Measurements from ENCODE around the gene TRPC4. TPM values are rescaled to one million over a fixed set of nuclear protein-coding genes. Genes with fewer than 3 reads are reported as not detected.

The TRPC4 gene
- polyA plus RNA-seq, 1 experiment, result 6.2 TPM

GRCh38 chr13:37777676-37778075, 91.9 kb downstream of the TRPC4 start:
- Histone ChIP-seq H3K4me3 (ENCODE audit: low read depth, low read length) (no peak overlapping the region), H3K27me3 (ENCODE audit: control insufficient read depth, insufficient read depth, low read length) (no peaks in the 10 kb centered on the region), H3K36me3 (ENCODE audit: control insufficient read depth, insufficient read depth, low read length) (no peaks in the 10 kb centered on the region)
- ChIA-PET CTCF (no interaction called here), POLR2A (interaction anchor here (0.6 kb wide), 1 partner anchor 160 kb away, joined by 4 read pairs; no protein-coding TSS in a partner anchor)
- TF ChIP-seq, protein P1, sequence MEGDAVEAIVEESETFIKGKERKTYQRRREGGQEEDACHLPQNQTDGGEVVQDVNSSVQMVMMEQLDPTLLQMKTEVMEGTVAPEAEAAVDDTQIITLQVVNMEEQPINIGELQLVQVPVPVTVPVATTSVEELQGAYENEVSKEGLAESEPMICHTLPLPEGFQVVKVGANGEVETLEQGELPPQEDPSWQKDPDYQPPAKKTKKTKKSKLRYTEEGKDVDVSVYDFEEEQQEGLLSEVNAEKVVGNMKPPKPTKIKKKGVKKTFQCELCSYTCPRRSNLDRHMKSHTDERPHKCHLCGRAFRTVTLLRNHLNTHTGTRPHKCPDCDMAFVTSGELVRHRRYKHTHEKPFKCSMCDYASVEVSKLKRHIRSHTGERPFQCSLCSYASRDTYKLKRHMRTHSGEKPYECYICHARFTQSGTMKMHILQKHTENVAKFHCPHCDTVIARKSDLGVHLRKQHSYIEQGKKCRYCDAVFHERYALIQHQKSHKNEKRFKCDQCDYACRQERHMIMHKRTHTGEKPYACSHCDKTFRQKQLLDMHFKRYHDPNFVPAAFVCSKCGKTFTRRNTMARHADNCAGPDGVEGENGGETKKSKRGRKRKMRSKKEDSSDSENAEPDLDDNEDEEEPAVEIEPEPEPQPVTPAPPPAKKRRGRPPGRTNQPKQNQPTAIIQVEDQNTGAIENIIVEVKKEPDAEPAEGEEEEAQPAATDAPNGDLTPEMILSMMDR (IDR thresholded peaks at IDR 0.05; ENCODE audit: insufficient read depth, low read depth, low read length), result no peak
- no peak for DNase-seq (ENCODE audit: low read depth)

DNA sequence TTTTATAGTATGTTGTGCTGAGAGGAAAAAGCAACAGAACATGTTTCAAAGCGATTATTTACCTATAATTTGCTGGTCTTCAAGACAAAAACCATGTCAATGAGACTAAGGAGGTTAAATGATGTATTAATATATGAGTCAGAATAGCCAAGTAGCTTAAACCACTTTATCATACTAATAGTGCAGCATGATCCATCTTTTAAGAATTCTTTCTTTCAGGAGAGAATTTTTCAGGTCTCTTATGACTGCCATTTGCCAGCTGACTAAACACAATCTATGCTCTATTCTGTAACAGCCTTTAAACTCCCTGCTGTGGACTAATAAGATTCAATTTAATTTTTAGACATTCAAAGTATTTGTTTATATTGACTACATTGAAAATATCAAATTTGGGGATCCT, 93.7 kb downstream of the TRPC4 start:
- POLR2A ChIA-PET, result no interaction called here

DNA sequence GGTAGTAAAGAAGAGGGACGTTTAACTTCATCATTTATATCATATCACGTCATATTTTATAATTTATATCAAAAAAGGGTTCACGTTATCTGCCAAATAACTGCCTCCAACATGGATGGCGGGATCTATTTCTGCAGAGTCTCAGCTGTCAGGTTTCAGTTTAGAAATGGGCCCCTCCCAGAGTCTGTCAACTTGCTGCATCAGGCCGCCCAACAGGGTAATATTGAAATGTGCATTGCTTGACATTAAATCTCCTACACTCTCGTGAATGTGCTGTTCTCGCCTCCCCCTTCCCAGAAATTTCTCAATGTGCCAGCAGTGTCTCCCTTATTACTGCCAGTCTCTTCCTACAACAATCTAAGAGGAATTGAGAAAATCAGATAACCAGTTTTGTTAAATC, 96.9 kb downstream of the TRPC4 start:
- no peak overlapping the region for H3K4me3 ChIP-seq (ENCODE audit: low read depth, low read length)
- TF ChIP-seq, protein P1 (IDR thresholded peaks at IDR 0.05; ENCODE audit: insufficient read depth, low read depth, low read length), result no peak
- DNase-seq (ENCODE audit: low read depth), result no peak
- H3K36me3 ChIP-seq (ENCODE audit: control insufficient read depth, insufficient read depth, low read length), result no peaks in the 10 kb centered on the region
- POLR2A ChIA-PET, result no interaction called here
- H3K27me3 ChIP-seq (ENCODE audit: control insufficient read depth, insufficient read depth, low read length), result no peaks in the 10 kb centered on the region
- CTCF ChIA-PET, result interaction anchor here (1.1 to 1.2 kb wide), 2 partner anchors 10 to 98 kb away, joined by 3 to 4 read pairs; no protein-coding TSS in a partner anchor

More for the DNA sequence above, 93.7 kb downstream of the TRPC4 start:
- Histone ChIP-seq H3K36me3 (ENCODE audit: control insufficient read depth, insufficient read depth, low read length) (no peaks in the 10 kb centered on the region), H3K27me3 (ENCODE audit: control insufficient read depth, insufficient read depth, low read length) (no peaks in the 10 kb centered on the region), H3K4me3 (ENCODE audit: low read depth, low read length) (no peak overlapping the region)
- no peak for DNase-seq (ENCODE audit: low read depth)
- CTCF ChIA-PET, result no interaction called here
- TF ChIP-seq, protein P1 (IDR thresholded peaks at IDR 0.05; ENCODE audit: insufficient read depth, low read depth, low read length), result no peak

- CTCF ChIA-PET, result interaction anchor here (1.1 to 1.6 kb wide), 3 partner anchors 18 to 276 kb away, joined by 3 to 5 read pairs (median 3); no protein-coding TSS in a partner anchor
Observed at GRCh38 chr13:37769545-37769944, 100.0 kb downstream of the TRPC4 start.

GRCh38 chr13:37769078-37769477, 100.5 kb downstream of the TRPC4 start:
- TF ChIP-seq, protein P1 (IDR thresholded peaks at IDR 0.05; ENCODE audit: insufficient read depth, low read depth, low read length), result 0 out of 2 replicates have a peak, but pooled peaks have one; percentile 28
- POLR2A ChIA-PET, result no interaction called here
- Histone ChIP-seq H3K27me3 (ENCODE audit: control insufficient read depth, insufficient read depth, low read length) (no peaks in the 10 kb centered on the region), H3K36me3 (ENCODE audit: control insufficient read depth, insufficient read depth, low read length) (no peaks in the 10 kb centered on the region), H3K4me3 (ENCODE audit: low read depth, low read length) (no peak overlapping the region)
- CTCF ChIA-PET, result interaction anchor here (1.1 to 1.9 kb wide), 4 partner anchors 18 to 277 kb away, joined by 3 to 5 read pairs (median 4); no protein-coding TSS in a partner anchor
- no peak for DNase-seq (ENCODE audit: low read depth)

More at GRCh38 chr13:37769545-37769944, 100.0 kb downstream of the TRPC4 start:
- Histone ChIP-seq H3K36me3 (ENCODE audit: control insufficient read depth, insufficient read depth, low read length) (no peaks in the 10 kb centered on the region), H3K4me3 (ENCODE audit: low read depth, low read length) (no peak overlapping the region), H3K27me3 (ENCODE audit: control insufficient read depth, insufficient read depth, low read length) (no peaks in the 10 kb centered on the region)
- TF ChIP-seq, protein P1 (IDR thresholded peaks at IDR 0.05; ENCODE audit: insufficient read depth, low read depth, low read length), result no peak
- DNase-seq (ENCODE audit: low read depth), result no peak
- POLR2A ChIA-PET, result no interaction called here

Data from BJ (cell line).